HepG2 (cell line): Measurements from ENCODE around the gene CEP83. TPM values are rescaled to one million over a fixed set of nuclear protein-coding genes. Genes with fewer than 3 reads are reported as not detected.

Experiments used
- AHDC1 ChIP-seq: sonication (generic); formaldehyde crosslinking; IDR thresholded peaks from 2 replicates; pipeline ENCODE4 v1.5.1; 2020; ENCODE audit warnings: mild to moderate bottlenecking, missing genetic modification reagents, borderline replicate concordance
- CBX5 ChIP-seq: sonication (generic); formaldehyde crosslinking; IDR thresholded peaks from 2 replicates; pipeline ENCODE4 v1.4.0; 2020; ENCODE audit warnings: missing genetic modification reagents, borderline replicate concordance
- GLI4 ChIP-seq: sonication (generic); formaldehyde crosslinking; IDR thresholded peaks from 2 replicates; pipeline ENCODE4 v1.5.1; 2020; ENCODE audit warnings: missing genetic modification reagents, mild to moderate bottlenecking, moderate library complexity, borderline replicate concordance
- MEIS2 ChIP-seq: sonication (generic); formaldehyde crosslinking; IDR thresholded peaks from 2 replicates; pipeline ENCODE4 v1.9.0; 2021; ENCODE audit warnings: mild to moderate bottlenecking, missing genetic modification reagents
- SMAD1 ChIP-seq: sonication (generic); formaldehyde crosslinking; IDR thresholded peaks from 2 replicates; pipeline ENCODE4 v1.4.0; 2020; ENCODE audit warnings: missing genetic modification reagents, low read depth, mild to moderate bottlenecking, borderline replicate concordance
- SP4 ChIP-seq: sonication (generic); formaldehyde crosslinking; IDR thresholded peaks from 2 replicates; pipeline ENCODE4 v1.8.1; 2023; ENCODE audit warnings: mild to moderate bottlenecking, missing genetic modification reagents
- SPEN ChIP-seq: sonication (generic); formaldehyde crosslinking; IDR thresholded peaks from 2 replicates; pipeline ENCODE4 v1.5.1; 2020; ENCODE audit warnings: low read depth, mild to moderate bottlenecking, missing genetic modification reagents
- THRA ChIP-seq: sonication (generic); formaldehyde crosslinking; IDR thresholded peaks from 2 replicates; pipeline ENCODE4 v1.4.0; 2020; ENCODE audit warnings: missing genetic modification reagents, borderline replicate concordance
- ZFP36L2 ChIP-seq: sonication (generic); formaldehyde crosslinking; IDR thresholded peaks from 2 replicates; pipeline ENCODE4 v1.4.0; 2020; ENCODE audit warnings: missing genetic modification reagents
- ZNF3 ChIP-seq: IDR thresholded peaks from 2 replicates; pipeline ENCODE4 v1.7.0; 2017; ENCODE audit warnings: inconsistent platforms
- ZNF446 ChIP-seq: sonication (generic); formaldehyde crosslinking; IDR thresholded peaks from 2 replicates; pipeline ENCODE4 v1.5.0; 2020; ENCODE audit warnings: mild to moderate bottlenecking, missing genetic modification reagents
- ZNF737 ChIP-seq: sonication (generic); formaldehyde crosslinking; IDR thresholded peaks from 2 replicates; pipeline ENCODE4 v1.5.0; 2020; ENCODE audit warnings: missing genetic modification reagents, mild to moderate bottlenecking, borderline replicate concordance
- ZSCAN20 ChIP-seq: sonication (generic); formaldehyde crosslinking; IDR thresholded peaks from 2 replicates; pipeline ENCODE4 v1.4.0; 2020; ENCODE audit warnings: missing genetic modification reagents, mild to moderate bottlenecking, borderline replicate concordance
- polyA plus RNA-seq, 8 experiments: library from polyadenylated mRNA; depleted of rRNA in 3 of 8; stranded (reverse) in 7 of 8; unstranded in 1 of 8; fragments of >200 nt; fragmentation: Illumina TruSeq in 4 of 8; extraction: Trizol in 4 of 8; gene quantifications; 2 replicates each; pipeline versions ENCODE4 v1.2.1 to v1.2.3, GENCODE V29; 2011 to 2016; ENCODE audit warnings: low read depth in 4 of 8, missing spikeins in 1 of 8, mixed read lengths in 1 of 8; ENCODE audit not compliant: insufficient read depth in 1 of 8
- total RNA-seq, 5 experiments: library from RNA; depleted of rRNA; stranded (reverse); fragments of >200 nt; fragmentation: Illumina TruSeq; extraction: Trizol; gene quantifications; 2 replicates each; pipeline ENCODE4 v1.2.3, GENCODE V29; 2016; ENCODE audit warnings: low read depth in 1 of 5
- TF ChIP-seq, protein P1 (sequence below): sonication (generic); formaldehyde crosslinking; IDR thresholded peaks from 2 replicates; pipeline ENCODE4 v1.4.0; 2020; ENCODE audit warnings: missing genetic modification reagents; ENCODE audit errors: not compliant biosample characterization
- TF ChIP-seq, protein P2 (sequence below): IDR thresholded peaks from 2 replicates; pipeline ENCODE4 v1.6.1; 2018; ENCODE audit warnings: missing genetic modification reagents, mild to moderate bottlenecking, missing compliant biosample characterization
- TF ChIP-seq, protein P3 (sequence below): sonication (generic); formaldehyde crosslinking; IDR thresholded peaks from 2 replicates; pipeline ENCODE4 v1.4.0; 2020; ENCODE audit warnings: missing genetic modification reagents

CEP83 gene
- total and polyA plus RNA-seq, 2 of the 13 experiments (the other 11 are each of a cell fraction or from before 2014, with no cell fraction given): 6.2 to 19.2 TPM

DNA sequence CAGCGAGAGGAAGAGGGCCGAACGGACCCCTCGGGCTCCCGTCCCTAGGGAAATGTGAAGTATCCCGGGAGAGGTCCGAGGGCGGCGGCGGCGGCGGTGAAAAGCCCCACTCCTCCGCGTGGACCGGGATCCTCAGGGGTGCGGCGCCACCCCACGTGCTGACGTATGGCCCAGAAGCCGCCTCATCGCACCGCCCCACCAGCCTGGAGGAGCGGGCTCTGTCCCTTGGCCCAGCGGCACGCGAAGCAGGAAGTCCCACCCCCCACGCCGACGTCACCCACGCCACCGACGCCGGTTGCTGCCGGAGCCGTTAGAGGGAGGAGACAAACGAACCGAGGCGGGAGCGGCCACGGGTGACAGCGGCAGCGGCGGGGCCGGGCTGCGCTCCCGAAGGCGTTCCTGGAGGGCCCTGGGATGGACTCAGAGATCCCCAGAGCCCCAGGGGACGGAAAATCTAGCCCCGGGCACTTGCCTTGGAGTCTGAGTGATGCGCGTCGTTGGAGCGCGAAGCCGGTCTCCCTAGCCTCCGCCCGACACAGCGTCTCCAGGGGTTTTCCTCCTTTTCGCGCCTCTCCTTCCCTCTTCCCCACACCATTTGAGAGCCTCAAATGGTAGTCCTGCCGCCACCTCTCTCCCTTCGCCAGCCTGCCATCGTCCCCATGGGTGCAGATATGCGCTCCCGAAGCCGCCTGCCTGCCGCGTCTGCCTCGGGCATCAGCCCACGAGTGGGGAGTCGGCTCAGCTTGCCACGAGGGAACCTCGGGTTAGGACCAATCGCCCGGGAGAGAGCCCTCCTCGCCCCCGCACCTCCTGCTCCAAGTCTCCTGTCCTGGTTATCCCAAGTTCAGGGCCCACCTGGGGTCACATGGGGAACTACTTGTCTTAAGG is at the start of gene CEP83 (continued):
- TF ChIP-seq AHDC1 (CRISPR knock-in tag) (peak; percentile 67), ZNF3 (CRISPR knock-in tag) (no peak), GLI4 (CRISPR knock-in tag) (no peak), SMAD1 (peak; percentile 23; the same call in 1 of the 2 replicates), ZFP36L2 (CRISPR knock-in tag) (no peak), ZSCAN20 (no peak), THRA (CRISPR knock-in tag) (peak; percentile 23; the same call in 1 of the 2 replicates), SP4 (CRISPR knock-in tag) (peak; percentile 76), MEIS2 (CRISPR knock-in tag) (peak; percentile 66; the same call in 1 of the 2 replicates), ZNF737 (no peak; the same call in 1 of the 2 replicates), CBX5 (CRISPR knock-in tag) (0 out of 2 replicates have a peak, but pooled peaks have one; percentile 51), ZNF446 (CRISPR knock-in tag) (no peak; the same call in none of the 2 replicates), SPEN (CRISPR knock-in tag) (peak; percentile 86)
- TF ChIP-seq, protein P1, sequence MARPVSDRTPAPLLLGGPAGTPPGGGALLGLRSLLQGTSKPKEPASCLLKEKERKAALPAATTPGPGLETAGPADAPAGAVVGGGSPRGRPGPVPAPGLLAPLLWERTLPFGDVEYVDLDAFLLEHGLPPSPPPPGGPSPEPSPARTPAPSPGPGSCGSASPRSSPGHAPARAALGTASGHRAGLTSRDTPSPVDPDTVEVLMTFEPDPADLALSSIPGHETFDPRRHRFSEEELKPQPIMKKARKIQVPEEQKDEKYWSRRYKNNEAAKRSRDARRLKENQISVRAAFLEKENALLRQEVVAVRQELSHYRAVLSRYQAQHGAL: no peak
- TF ChIP-seq, protein P2, sequence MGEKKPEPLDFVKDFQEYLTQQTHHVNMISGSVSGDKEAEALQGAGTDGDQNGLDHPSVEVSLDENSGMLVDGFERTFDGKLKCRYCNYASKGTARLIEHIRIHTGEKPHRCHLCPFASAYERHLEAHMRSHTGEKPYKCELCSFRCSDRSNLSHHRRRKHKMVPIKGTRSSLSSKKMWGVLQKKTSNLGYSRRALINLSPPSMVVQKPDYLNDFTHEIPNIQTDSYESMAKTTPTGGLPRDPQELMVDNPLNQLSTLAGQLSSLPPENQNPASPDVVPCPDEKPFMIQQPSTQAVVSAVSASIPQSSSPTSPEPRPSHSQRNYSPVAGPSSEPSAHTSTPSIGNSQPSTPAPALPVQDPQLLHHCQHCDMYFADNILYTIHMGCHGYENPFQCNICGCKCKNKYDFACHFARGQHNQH (CRISPR knock-in tag): no peak
- TF ChIP-seq, protein P3, sequence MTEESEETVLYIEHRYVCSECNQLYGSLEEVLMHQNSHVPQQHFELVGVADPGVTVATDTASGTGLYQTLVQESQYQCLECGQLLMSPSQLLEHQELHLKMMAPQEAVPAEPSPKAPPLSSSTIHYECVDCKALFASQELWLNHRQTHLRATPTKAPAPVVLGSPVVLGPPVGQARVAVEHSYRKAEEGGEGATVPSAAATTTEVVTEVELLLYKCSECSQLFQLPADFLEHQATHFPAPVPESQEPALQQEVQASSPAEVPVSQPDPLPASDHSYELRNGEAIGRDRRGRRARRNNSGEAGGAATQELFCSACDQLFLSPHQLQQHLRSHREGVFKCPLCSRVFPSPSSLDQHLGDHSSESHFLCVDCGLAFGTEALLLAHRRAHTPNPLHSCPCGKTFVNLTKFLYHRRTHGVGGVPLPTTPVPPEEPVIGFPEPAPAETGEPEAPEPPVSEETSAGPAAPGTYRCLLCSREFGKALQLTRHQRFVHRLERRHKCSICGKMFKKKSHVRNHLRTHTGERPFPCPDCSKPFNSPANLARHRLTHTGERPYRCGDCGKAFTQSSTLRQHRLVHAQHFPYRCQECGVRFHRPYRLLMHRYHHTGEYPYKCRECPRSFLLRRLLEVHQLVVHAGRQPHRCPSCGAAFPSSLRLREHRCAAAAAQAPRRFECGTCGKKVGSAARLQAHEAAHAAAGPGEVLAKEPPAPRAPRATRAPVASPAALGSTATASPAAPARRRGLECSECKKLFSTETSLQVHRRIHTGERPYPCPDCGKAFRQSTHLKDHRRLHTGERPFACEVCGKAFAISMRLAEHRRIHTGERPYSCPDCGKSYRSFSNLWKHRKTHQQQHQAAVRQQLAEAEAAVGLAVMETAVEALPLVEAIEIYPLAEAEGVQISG (CRISPR knock-in tag): peak; percentile 75
